ENCODE measurements around the gene RAMACL.

The RAMACL gene

GRCh38 chr6:166615059-166615770 lies 28.7 kb upstream of the RAMACL start:
- Histone ChIP-seq H3K4me3 (ENCODE audit: low read depth in 1 of 2, low read length in 1 of 2) (no peak overlapping the region), H3K4me1 (ENCODE audit: control insufficient read depth in 1 of 2, insufficient read depth in 1 of 2, low read depth in 1 of 2, low read length in 1 of 2) (no peaks in the 10 kb centered on the region), H3K27ac (no peak overlapping the region), H3K27me3 (no peaks in the 10 kb centered on the region), H3K36me3 (peaks cover 27% of the 10 kb centered on the region), H3K9me3 (no peaks in the 10 kb centered on the region)
- TF ChIP-seq, protein P1, sequence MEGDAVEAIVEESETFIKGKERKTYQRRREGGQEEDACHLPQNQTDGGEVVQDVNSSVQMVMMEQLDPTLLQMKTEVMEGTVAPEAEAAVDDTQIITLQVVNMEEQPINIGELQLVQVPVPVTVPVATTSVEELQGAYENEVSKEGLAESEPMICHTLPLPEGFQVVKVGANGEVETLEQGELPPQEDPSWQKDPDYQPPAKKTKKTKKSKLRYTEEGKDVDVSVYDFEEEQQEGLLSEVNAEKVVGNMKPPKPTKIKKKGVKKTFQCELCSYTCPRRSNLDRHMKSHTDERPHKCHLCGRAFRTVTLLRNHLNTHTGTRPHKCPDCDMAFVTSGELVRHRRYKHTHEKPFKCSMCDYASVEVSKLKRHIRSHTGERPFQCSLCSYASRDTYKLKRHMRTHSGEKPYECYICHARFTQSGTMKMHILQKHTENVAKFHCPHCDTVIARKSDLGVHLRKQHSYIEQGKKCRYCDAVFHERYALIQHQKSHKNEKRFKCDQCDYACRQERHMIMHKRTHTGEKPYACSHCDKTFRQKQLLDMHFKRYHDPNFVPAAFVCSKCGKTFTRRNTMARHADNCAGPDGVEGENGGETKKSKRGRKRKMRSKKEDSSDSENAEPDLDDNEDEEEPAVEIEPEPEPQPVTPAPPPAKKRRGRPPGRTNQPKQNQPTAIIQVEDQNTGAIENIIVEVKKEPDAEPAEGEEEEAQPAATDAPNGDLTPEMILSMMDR (IDR thresholded peaks at IDR 0.05) = no peak

- TF ChIP-seq, protein P1 (IDR thresholded peaks at IDR 0.05) = no peak
- H3K9me3 ChIP-seq = no peaks in the 10 kb centered on the region
- H3K4me1 ChIP-seq (ENCODE audit: control insufficient read depth in 1 of 2, insufficient read depth in 1 of 2, low read depth in 1 of 2, low read length in 1 of 2) = no peaks in the 10 kb centered on the region
- H3K36me3 ChIP-seq = peaks cover 31% of the 10 kb centered on the region
- no peaks in the 10 kb centered on the region for H3K27me3 ChIP-seq
- H3K27ac ChIP-seq = no peak overlapping the region
- no peak overlapping the region for H3K4me3 ChIP-seq (ENCODE audit: low read depth in 1 of 2, low read length in 1 of 2)
Observed at GRCh38 chr6:166614589-166614988, 28.1 kb upstream of the RAMACL start.

GRCh38 chr6:166614171-166614583 lies 27.7 kb upstream of the RAMACL start:
- no peaks in the 10 kb centered on the region for H3K4me1 ChIP-seq (ENCODE audit: control insufficient read depth in 1 of 2, insufficient read depth in 1 of 2, low read depth in 1 of 2, low read length in 1 of 2)
- no peak overlapping the region for H3K27ac ChIP-seq
- no peaks in the 10 kb centered on the region for H3K27me3 ChIP-seq
- TF ChIP-seq, protein P1 (IDR thresholded peaks at IDR 0.05) = no peak
- H3K36me3 ChIP-seq = peaks cover 31% of the 10 kb centered on the region
- H3K4me3 ChIP-seq (ENCODE audit: low read depth in 1 of 2, low read length in 1 of 2) = no peak overlapping the region
- H3K9me3 ChIP-seq = no peaks in the 10 kb centered on the region

DNA sequence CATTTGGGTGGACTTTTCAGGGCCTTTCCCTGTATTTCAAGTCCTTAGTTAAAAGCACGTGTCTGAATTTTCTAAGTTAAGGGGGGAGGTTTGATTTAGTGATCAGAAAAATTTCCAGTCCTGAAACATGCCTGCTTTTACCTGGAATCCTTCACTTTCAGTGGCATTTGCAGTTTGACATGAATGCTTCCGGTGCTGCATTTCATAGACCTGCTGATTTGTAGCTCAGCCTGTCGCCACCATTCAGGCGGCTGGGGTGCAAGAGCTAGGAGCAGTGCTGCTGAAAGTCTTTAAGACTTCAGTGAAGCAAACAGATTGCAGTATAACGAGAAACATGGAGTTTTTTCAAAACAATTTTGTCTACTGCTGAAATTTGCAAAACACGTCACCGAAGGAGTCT lies 26.5 kb upstream of the RAMACL start:
- TF ChIP-seq, protein P1 (IDR thresholded peaks at IDR 0.05) = no peak
- no peaks in the 10 kb centered on the region for H3K27me3 ChIP-seq
- H3K36me3 ChIP-seq = peaks cover 23% of the 10 kb centered on the region
- no peaks in the 10 kb centered on the region for H3K4me1 ChIP-seq (ENCODE audit: control insufficient read depth in 1 of 2, insufficient read depth in 1 of 2, low read depth in 1 of 2, low read length in 1 of 2)
- H3K27ac ChIP-seq = no peak overlapping the region
- no peak overlapping the region for H3K4me3 ChIP-seq (ENCODE audit: low read depth in 1 of 2, low read length in 1 of 2)
- no peaks in the 10 kb centered on the region for H3K9me3 ChIP-seq

DNA sequence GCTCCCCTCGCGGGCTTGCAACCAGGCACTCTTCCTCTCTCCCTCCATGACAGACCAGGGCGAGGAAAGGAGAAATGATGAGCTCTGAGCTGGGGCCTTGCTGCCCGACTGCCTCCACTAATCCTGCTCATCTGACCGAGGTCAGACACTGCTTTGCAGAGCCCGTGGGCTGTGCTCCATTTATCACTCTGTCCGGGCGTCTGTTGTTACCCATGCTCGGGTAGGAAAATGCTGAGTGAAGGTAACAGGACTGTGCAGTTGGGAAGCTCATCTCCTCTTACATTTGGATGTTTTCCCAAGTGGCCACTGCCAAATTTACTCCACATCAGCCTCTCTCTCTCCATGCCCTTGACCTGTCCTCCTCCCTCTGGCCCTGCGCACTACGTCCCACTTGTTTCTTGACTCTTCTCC lies 26.0 kb upstream of the RAMACL start:
- no peak overlapping the region for H3K4me3 ChIP-seq (ENCODE audit: low read depth in 1 of 2, low read length in 1 of 2)
- H3K27ac ChIP-seq = no peak overlapping the region
- H3K36me3 ChIP-seq = peaks cover 18% of the 10 kb centered on the region
- no peaks in the 10 kb centered on the region for H3K9me3 ChIP-seq
- no peaks in the 10 kb centered on the region for H3K4me1 ChIP-seq (ENCODE audit: control insufficient read depth in 1 of 2, insufficient read depth in 1 of 2, low read depth in 1 of 2, low read length in 1 of 2)
- H3K27me3 ChIP-seq = no peaks in the 10 kb centered on the region
- TF ChIP-seq, protein P1 (IDR thresholded peaks at IDR 0.05) = no peak

Measured in neutrophil (primary cell).